Measurements from ENCODE around the gene PCDH1.

PCDH1 gene

GRCh38 chr5:141817631-141818030 lies 60.6 kb downstream of the PCDH1 start (continued):
- no peak for TF ChIP-seq TCF4 (CRISPR knock-in tag; IDR thresholded peaks at IDR 0.05; ENCODE audit: borderline replicate concordance)

GRCh38 chr5:141816598-141817399 lies 61.4 kb downstream of the PCDH1 start:
- no peak for ATAC-seq

GRCh38 chr5:141815796-141816180 lies 62.4 kb downstream of the PCDH1 start:
- no peak for ATAC-seq
- TF ChIP-seq OSR1 (CRISPR knock-in tag; IDR thresholded peaks at IDR 0.05), result no peak
- TF ChIP-seq RARB (CRISPR knock-in tag; IDR thresholded peaks at IDR 0.05), result no peak
- no peak for TF ChIP-seq ISL1 (CRISPR knock-in tag; IDR thresholded peaks at IDR 0.05)
- no peak for TF ChIP-seq ZC3H10 (CRISPR knock-in tag; IDR thresholded peaks at IDR 0.05)
- TF ChIP-seq ZNF565 (CRISPR knock-in tag; conservative IDR thresholded peaks at IDR 0.05; ENCODE audit: low read depth), result no peak
- TF ChIP-seq CREB5 (CRISPR knock-in tag; IDR thresholded peaks at IDR 0.05; ENCODE audit: low read depth), result no peak
- no peak for TF ChIP-seq ZNF70 (CRISPR knock-in tag; IDR thresholded peaks at IDR 0.05)
- no peak for TF ChIP-seq BACH2 (CRISPR knock-in tag; IDR thresholded peaks at IDR 0.05; ENCODE audit: borderline replicate concordance)
- TF ChIP-seq ZNF8 (CRISPR knock-in tag; IDR thresholded peaks at IDR 0.05), result no peak
- TF ChIP-seq PATZ1 (CRISPR knock-in tag; IDR thresholded peaks at IDR 0.05; ENCODE audit: borderline replicate concordance), result no peak
- no peak for TF ChIP-seq PPARA (CRISPR knock-in tag; IDR thresholded peaks at IDR 0.05; ENCODE audit: borderline replicate concordance)
- TF ChIP-seq SNAI2 (CRISPR knock-in tag; IDR thresholded peaks at IDR 0.05), result no peak
- TF ChIP-seq ARNTL (CRISPR knock-in tag; IDR thresholded peaks at IDR 0.05; ENCODE audit: borderline replicate concordance, low read depth), result no peak
- no peak for TF ChIP-seq CSRNP3 (CRISPR knock-in tag; IDR thresholded peaks at IDR 0.05)
- no peak for TF ChIP-seq ZFP3 (CRISPR knock-in tag; IDR thresholded peaks at IDR 0.05)
- no peak for TF ChIP-seq ZFP30 (CRISPR knock-in tag; IDR thresholded peaks at IDR 0.05)
- TF ChIP-seq CSDC2 (CRISPR knock-in tag; IDR thresholded peaks at IDR 0.05), result no peak

More at GRCh38 chr5:141816598-141817399, 61.4 kb downstream of the PCDH1 start:
- no peak for TF ChIP-seq TCF4 (CRISPR knock-in tag; IDR thresholded peaks at IDR 0.05; ENCODE audit: borderline replicate concordance)
- no peak for TF ChIP-seq GLIS3 (CRISPR knock-in tag; IDR thresholded peaks at IDR 0.05)
- no peak for TF ChIP-seq ZC3H10 (CRISPR knock-in tag; IDR thresholded peaks at IDR 0.05)
- TF ChIP-seq PPARA (CRISPR knock-in tag; IDR thresholded peaks at IDR 0.05; ENCODE audit: borderline replicate concordance), result no peak
- no peak for TF ChIP-seq CSDC2 (CRISPR knock-in tag; IDR thresholded peaks at IDR 0.05)
- no peak for TF ChIP-seq BACH2 (CRISPR knock-in tag; IDR thresholded peaks at IDR 0.05; ENCODE audit: borderline replicate concordance)
- TF ChIP-seq ZNF70 (CRISPR knock-in tag; IDR thresholded peaks at IDR 0.05), result no peak
- TF ChIP-seq ISL1 (CRISPR knock-in tag; IDR thresholded peaks at IDR 0.05), result no peak
- TF ChIP-seq ZNF565 (CRISPR knock-in tag; conservative IDR thresholded peaks at IDR 0.05; ENCODE audit: low read depth), result no peak
- TF ChIP-seq CSRNP3 (CRISPR knock-in tag; IDR thresholded peaks at IDR 0.05), result no peak
- no peak for TF ChIP-seq TSHZ2 (CRISPR knock-in tag; IDR thresholded peaks at IDR 0.05)
- no peak for TF ChIP-seq ZFP30 (CRISPR knock-in tag; IDR thresholded peaks at IDR 0.05)
- no peak for TF ChIP-seq OSR1 (CRISPR knock-in tag; IDR thresholded peaks at IDR 0.05)

All from SK-N-SH treated with all-trans-retinoic acid at 6 μM for 48 hours (cell line).